GM19372 (cell line): ENCODE data around the gene TST.

Experiments used
- ATAC-seq: cut with Tn5 transposase; IDR thresholded peaks from one replicate; pipeline ENCODE4 v1.9.1; 2021; ENCODE audit warnings: mild to moderate bottlenecking, low read depth, moderate library complexity; ENCODE audit not compliant: unreplicated experiment

TST gene

GRCh38 chr22:37016134-37016910 lies 2.9 kb downstream of the TST start:
- no peak for ATAC-seq

- ATAC-seq: no peak
These were observed 3.7 kb downstream of the TST start for GRCh38 chr22:37015587-37015878.

GRCh38 chr22:37014835-37015586 lies 4.2 kb downstream of the TST start:
- no peak for ATAC-seq

GRCh38 chr22:37014415-37014806 lies 4.8 kb downstream of the TST start:
- no peak for ATAC-seq

GRCh38 chr22:37012956-37013355 lies 6.3 kb downstream of the TST start:
- no peak for ATAC-seq

- no peak for ATAC-seq
These were observed 6.9 kb downstream of the TST start for GRCh38 chr22:37012262-37012904.

GRCh38 chr22:37011472-37011871 lies 7.8 kb downstream of the TST start:
- no peak for ATAC-seq

- ATAC-seq: no peak
These were observed 8.3 kb downstream of the TST start for GRCh38 chr22:37010976-37011375.

- no peak for ATAC-seq
These were observed 9.1 kb downstream of the TST start for GRCh38 chr22:37010174-37010573.

- no peak for ATAC-seq
These were observed 9.8 kb downstream of the TST start for GRCh38 chr22:37009490-37009889.

- ATAC-seq: no peak
These were observed 10.9 kb downstream of the TST start for GRCh38 chr22:37008365-37008764.

GRCh38 chr22:37007651-37008050 lies 11.6 kb downstream of the TST start:
- ATAC-seq: no peak

- ATAC-seq: no peak
These were observed 16.6 kb downstream of the TST start for GRCh38 chr22:37002633-37003032.

GRCh38 chr22:37001826-37002225 lies 17.4 kb downstream of the TST start:
- no peak for ATAC-seq

GRCh38 chr22:37000676-37001534 lies 18.3 kb downstream of the TST start:
- no peak for ATAC-seq

GRCh38 chr22:36999463-36999862 lies 19.8 kb downstream of the TST start:
- ATAC-seq: no peak

- ATAC-seq: no peak
These were observed 20.5 kb downstream of the TST start for GRCh38 chr22:36998620-36999351.

GRCh38 chr22:36997746-36998145 lies 21.5 kb downstream of the TST start:
- ATAC-seq: no peak

GRCh38 chr22:36991206-36991605 lies 28.0 kb downstream of the TST start:
- no peak for ATAC-seq

- no peak for ATAC-seq
These were observed 28.8 kb downstream of the TST start for GRCh38 chr22:36990457-36990856.
